Activated CD4-positive, alpha-beta T cell treated with anti-CD3 and anti-CD28 coated beads, Interleukin-2, amount 50 U/mL, for 24 hours (primary cell): ENCODE data around the gene KCNJ12.
A peak's percentile ranks its signal among the peaks of the same experiment; 100 is the strongest.
"Not testable (repeated sequence)": the region's sequence is repeated elsewhere in the genome, so short reads cannot be mapped to it uniquely, and the experiment has no call there.

Experiments used
- DNase-seq, 2 donors: peaks; one replicate each; pipeline ENCODE4 v3.0.0-alpha.2; 2020; ENCODE audit warnings: low read depth in 1 of 2, low spot score in 1 of 2

The KCNJ12 gene

DNA sequence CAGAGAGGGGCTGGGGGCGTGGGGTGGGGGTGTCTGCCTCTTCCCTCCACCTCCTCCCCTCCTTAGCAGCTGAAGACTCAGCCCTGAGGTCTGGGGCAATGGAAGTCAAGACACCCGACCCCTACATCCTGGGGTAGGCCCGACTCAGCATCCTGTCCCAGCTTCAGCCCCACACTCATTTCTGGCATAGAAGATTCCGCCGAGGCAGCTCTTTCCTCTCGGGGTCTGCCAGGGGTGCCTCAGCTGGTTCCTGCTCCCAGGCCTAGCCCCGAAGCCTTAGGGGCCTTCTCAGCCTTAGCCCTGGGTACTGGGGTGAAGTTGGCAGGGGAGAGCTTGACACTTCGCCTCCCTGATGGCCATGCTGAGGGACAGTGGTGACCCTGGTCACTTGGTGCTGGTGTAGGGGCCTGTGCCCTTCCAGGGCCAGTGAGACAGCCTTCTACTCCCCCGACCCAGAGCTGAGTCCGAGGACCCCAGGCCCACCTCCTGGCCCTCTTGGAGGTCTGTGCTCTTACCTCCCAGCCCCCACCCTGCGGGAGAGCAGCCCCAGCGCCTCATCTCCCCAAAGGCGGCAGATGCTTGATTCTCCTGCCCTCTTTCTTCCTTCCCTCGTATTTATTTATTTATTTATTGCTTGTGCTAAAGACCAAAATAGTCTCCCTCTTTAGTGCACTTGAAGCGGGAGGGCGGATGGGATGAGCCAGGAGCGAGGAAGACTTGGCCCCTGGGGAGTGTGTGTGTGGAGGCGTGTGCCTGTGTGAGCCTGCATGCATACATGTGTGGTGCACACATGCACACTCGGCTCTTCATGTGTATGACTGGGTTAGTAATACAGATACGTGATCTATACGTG lies 42.5 kb downstream of the KCNJ12 start:
- no peak for DNase-seq

GRCh38 chr17:21419299-21420239 lies 43.4 kb downstream of the KCNJ12 start:
- peak in 1 of 2 donors; percentile 17 for DNase-seq

- not testable (repeated sequence) for DNase-seq
These were observed 44.4 kb downstream of the KCNJ12 start for GRCh38 chr17:21420503-21421090.

DNA sequence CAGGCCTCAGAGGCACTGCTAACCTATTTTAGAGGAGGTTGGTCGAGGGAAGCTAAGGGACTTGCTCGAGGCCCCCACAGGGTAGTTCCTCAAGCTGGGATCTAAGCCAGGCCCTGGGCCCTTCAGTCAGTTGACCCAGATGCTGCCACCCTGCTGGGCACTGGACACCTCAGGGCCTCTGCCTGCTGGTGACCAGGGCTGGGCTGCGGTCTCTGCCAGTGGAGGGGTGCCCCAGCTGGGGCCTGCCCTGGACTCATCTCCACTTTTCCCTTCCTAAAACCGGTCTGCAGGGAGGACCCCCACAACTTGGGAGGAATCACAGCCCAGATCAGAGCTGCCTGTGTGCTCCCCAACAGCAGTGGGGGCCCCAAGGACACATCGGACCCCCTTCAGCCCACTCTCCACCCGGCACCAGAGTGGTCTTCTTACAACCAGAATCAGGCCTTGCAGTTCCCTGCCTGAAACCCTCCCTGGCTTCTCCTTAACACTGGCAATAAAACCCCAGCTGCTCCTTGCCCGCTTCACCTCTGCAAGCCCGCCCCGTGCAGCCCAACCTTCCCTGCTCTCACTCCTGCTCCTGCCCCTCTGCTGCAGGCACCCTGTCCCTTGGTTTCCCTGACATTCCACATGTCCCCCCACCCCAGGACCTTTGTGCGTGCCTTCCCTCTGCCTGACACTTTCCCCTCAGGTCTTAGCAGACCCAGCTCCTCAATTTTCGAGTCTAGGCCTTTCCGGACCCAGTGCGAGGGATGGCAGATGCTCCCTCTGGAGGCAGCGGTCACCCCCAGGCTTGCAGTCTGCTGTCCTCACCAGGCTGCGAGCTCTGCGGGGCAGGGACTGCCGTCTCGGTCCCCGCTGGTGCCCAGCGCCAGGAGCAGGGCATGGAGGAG lies 45.5 kb downstream of the KCNJ12 start:
- DNase-seq = not testable (repeated sequence)

DNA sequence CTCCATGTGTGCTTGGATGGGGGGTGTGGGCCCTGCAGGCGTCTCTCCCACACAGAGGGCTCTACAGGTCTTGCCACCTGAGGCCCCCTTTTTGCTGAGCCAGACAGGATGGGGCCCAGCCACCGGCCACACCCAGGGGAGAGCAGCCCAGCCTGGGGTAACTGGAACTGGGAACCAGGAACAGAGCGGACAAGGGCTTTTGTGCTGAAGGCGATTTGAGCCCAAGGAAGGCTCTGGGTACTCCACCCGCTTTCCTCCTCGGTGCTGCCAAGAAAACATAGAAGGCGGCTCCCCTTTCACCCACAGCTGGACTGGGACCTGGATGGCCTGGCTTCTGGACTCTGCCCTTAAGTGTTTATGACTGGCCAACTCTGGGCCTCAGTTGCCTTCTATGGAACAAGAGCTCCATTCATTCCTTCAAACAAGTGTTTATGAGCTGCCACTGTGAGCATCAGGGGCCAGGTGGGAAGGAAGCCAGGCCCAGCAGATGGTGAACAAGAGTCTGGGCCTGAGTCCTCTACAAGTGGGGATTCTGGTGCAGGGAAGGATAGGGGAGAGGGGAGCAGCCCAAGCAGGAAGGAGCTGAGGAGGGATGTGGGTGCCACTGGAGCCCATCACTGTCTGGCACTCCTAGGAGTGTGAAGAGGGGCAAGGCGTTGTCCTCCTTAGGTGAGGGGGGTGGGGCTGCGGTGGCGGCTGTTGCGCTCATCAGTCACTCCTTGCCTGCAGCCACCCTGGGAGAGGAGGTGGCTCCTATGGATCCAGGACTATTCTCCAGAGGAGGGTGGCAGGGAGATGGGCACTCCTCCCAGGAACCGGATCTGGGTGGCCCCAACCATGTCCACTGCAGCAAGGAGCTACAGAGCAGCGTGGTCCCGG lies 46.4 kb downstream of the KCNJ12 start:
- not testable (repeated sequence) for DNase-seq

DNA sequence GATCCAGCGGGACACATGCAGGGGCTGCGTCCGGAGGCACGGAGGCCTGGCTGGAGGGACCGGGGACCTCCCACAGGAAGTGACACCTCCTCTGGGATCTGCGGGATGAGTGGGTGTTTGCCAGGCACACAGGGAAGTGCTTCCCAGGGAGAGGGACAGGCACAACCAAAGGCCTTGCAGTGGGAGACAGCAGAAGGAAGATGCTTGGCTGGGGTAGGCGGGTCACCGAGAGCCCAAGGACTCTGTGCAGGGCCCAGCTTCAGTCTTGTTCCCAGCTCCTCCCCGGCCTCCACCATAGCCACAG lies 47.0 kb downstream of the KCNJ12 start:
- not testable (repeated sequence) for DNase-seq

- not testable (repeated sequence) for DNase-seq
These were observed 48.5 kb downstream of the KCNJ12 start for GRCh38 chr17:21424697-21425096.

- no peak for DNase-seq
These were observed 49.2 kb downstream of the KCNJ12 start for GRCh38 chr17:21425321-21425720.

- no peak for DNase-seq
These were observed 49.6 kb downstream of the KCNJ12 start for GRCh38 chr17:21425736-21426135.

GRCh38 chr17:21426246-21426645 lies 50.1 kb downstream of the KCNJ12 start:
- DNase-seq = not testable (repeated sequence)

DNA sequence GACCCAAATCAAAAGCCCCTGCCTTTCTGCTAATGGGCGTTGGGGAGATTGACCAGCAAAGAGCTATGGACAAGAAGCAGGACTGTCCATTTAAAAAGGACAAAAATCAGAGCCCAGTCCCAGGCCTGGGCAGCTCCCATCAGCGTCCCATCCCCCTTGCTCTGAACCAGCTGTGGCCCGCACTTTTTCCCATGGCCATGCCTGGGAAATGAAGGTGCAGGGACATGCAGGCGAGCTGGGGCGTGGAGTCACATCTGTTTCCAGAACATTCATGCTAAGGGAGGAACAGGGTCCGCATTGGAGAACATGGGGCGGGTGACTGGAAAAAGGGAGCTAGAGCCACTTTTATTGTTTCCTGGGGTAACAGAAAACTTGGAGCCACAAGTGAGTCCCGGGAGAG lies 50.7 kb downstream of the KCNJ12 start:
- DNase-seq = not testable (repeated sequence)

- DNase-seq = not testable (repeated sequence)
These were observed 51.6 kb downstream of the KCNJ12 start for GRCh38 chr17:21427727-21428126.

DNA sequence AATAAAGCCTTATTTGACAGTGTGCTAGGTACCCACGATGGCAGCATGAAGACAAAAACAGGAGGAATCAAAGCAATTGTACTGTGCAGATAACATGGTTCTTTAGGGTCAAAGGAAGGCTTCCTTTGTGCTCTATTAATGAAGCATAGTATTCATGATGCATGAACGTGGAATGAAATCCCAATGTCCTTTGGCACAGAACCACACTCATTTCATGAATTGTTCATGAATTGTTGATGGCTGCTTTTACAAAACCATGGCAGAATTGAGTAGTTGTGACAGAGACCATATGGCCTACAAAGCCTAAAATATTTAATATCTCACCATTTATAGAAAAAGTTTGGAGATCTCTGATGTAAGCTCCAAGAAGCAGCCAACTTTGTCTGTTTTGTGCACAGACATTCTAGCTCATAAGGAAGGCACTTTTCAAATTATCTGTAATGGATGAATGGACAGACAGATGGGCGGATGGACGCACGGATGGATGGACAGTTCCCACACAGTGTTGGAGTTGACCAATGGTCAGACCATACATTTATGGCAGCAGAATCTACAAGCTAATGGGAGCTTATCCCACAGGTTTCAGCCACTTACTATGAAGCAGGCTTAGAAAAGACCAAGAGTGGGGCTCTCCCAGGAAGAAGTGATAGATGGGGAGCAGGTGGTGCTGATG lies 52.7 kb downstream of the KCNJ12 start:
- DNase-seq = not testable (repeated sequence)

- DNase-seq = not testable (repeated sequence)
These were observed 53.9 kb downstream of the KCNJ12 start for GRCh38 chr17:21429921-21430628.

DNA sequence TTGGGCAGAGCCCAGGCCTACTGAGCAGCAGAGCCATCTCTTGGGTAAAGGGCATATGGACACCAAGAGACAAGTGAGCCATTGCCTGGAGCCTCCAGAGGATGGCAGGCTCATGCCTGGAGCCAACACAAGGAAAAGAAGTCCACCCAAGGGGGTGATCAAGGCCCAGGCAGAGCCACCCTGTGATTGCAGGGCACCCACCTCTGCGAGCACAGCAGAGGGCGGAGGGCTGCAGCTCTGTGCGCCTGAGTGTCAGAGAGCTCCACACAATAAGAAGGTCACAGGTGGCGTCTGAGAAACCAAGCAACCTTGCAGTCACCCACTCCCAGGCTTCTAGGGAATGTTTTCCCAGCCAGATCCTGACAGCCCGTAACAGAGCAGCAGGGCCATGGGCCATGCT lies 57.8 kb downstream of the KCNJ12 start:
- DNase-seq = not testable (repeated sequence)

GRCh38 chr17:21434976-21435375 lies 58.8 kb downstream of the KCNJ12 start:
- DNase-seq = not testable (repeated sequence)

GRCh38 chr17:21436481-21436880 lies 60.3 kb downstream of the KCNJ12 start:
- not testable (repeated sequence) for DNase-seq
